Mucosa of descending colon (tissue), 3 donors: ENCODE data around the gene RPTOR. TPM values are rescaled to one million over a fixed set of nuclear protein-coding genes. Genes with fewer than 3 reads are reported as not detected.

Experiments used
- ATAC-seq: fragments of 200-7000 bp; cut with Tn5 transposase; one replicate; pipeline ENCODE4 v1.9.1; 2020; ENCODE audit warnings: mild to moderate bottlenecking, moderate library complexity
- DNase-seq, 3 donors: peaks; one replicate each; pipeline ENCODE4 v3.0.0-alpha.2; 2020
- H3K36me3 ChIP-seq: fragments of 200-600 bp; one replicate; pipeline ENCODE4 v1.8.0; 2021; ENCODE audit warnings: low read depth, mild to moderate bottlenecking
- H3K4me1 ChIP-seq: fragments of 200-600 bp; one replicate; pipeline ENCODE4 v1.8.0; 2021; ENCODE audit warnings: low read depth, mild to moderate bottlenecking
- H3K4me3 ChIP-seq: fragments of 200-600 bp; one replicate; pipeline ENCODE4 v1.8.0; 2021; ENCODE audit warnings: mild to moderate bottlenecking
- H3K9me3 ChIP-seq: fragments of 200-600 bp; one replicate; pipeline ENCODE4 v1.8.0; 2021; ENCODE audit warnings: mild to moderate bottlenecking
- CTCF ChIP-seq: fragments of 200-600 bp; IDR thresholded peaks from one replicate; pipeline ENCODE4 v1.8.0; 2022; ENCODE audit warnings: antibody characterized with exemption, mild to moderate bottlenecking
- intact Hi-C, 2 donors: fragments of 100-400 bp; cut with DNase I in 1 of 2; cut with micrococcal nuclease in 1 of 2; formaldehyde crosslinking; loops; one replicate each; pipeline versions ENCODE4 v1.11.0 to v1.11.1; 2022; cut with DNase I, micrococcal nuclease
- total RNA-seq, 3 donors: library from RNA; stranded (reverse); fragmentation: NEBNext Ultra II Directional in 2 of 3; extraction: Animal tissue kit (Norgen Biotek cat#: 25700) in 2 of 3; gene quantifications; one replicate each; pipeline versions ENCODE4 v1.2.1 to v1.2.4, GENCODE V29; 2021 to 2023
- donor health status: DM: no; HTN: no; CAD: no; lungs with moderate emphysema.
- donor health status: DM: no; HTN: no; CAD: no.
- donor health status: DM: no; HTN: yes; CAD: no.

RPTOR gene
- total RNA-seq, 3 donors from 2014 or later = 30.5 to 44.4 (median 37.2) TPM

- no peaks in the 10 kb centered on the region for H3K36me3 ChIP-seq
- H3K9me3 ChIP-seq = no peaks in the 10 kb centered on the region
- TF ChIP-seq CTCF = no peak
- ATAC-seq (no peak), DNase-seq (no peak)
- H3K4me3 ChIP-seq = no peak overlapping the region
- intact Hi-C loops = no loop called here
- H3K4me1 ChIP-seq = no peaks in the 10 kb centered on the region
Measured at GRCh38 chr17:80640366-80641084, 95.9 kb downstream of the RPTOR start.

GRCh38 chr17:80643326-80644099 lies 98.9 kb downstream of the RPTOR start:
- ATAC-seq = no peak
- intact Hi-C loops = no loop called here
- H3K9me3 ChIP-seq = no peaks in the 10 kb centered on the region
- DNase-seq = no peak
- no peaks in the 10 kb centered on the region for H3K4me1 ChIP-seq
- no peaks in the 10 kb centered on the region for H3K36me3 ChIP-seq
- no peak for TF ChIP-seq CTCF
- H3K4me3 ChIP-seq = no peak overlapping the region

GRCh38 chr17:80644536-80644935 lies 99.9 kb downstream of the RPTOR start:
- TF ChIP-seq CTCF = no peak
- Histone ChIP-seq H3K4me1 (no peaks in the 10 kb centered on the region), H3K4me3 (no peak overlapping the region), H3K36me3 (no peaks in the 10 kb centered on the region), H3K9me3 (no peaks in the 10 kb centered on the region)
- no peak for DNase-seq
- no peak for ATAC-seq
- intact Hi-C loops = no loop called here

- no peaks in the 10 kb centered on the region for H3K36me3 ChIP-seq
- intact Hi-C loops = no loop called here
- H3K9me3 ChIP-seq = no peaks in the 10 kb centered on the region
- no peak for DNase-seq
- no peak for TF ChIP-seq CTCF
- no peak overlapping the region for H3K4me3 ChIP-seq
- ATAC-seq = no peak
- H3K4me1 ChIP-seq = no peaks in the 10 kb centered on the region
Measured at GRCh38 chr17:80645706-80646325, 101.2 kb downstream of the RPTOR start.

- no peaks in the 10 kb centered on the region for H3K9me3 ChIP-seq
- H3K4me1 ChIP-seq = no peaks in the 10 kb centered on the region
- H3K36me3 ChIP-seq = no peaks in the 10 kb centered on the region
- no peak for TF ChIP-seq CTCF
- intact Hi-C loops = no loop called here
- DNase-seq = no peak
- no peak for ATAC-seq
- H3K4me3 ChIP-seq = no peak overlapping the region
Measured at GRCh38 chr17:80646328-80646727, 101.7 kb downstream of the RPTOR start.
